ENCODE measurements around the gene HP1BP3.
"Not testable (repeated sequence)": the region's sequence is repeated elsewhere in the genome, so short reads cannot be mapped to it uniquely, and the experiment has no call there.

The HP1BP3 gene

GRCh38 chr1:20787029-20787839 lies at the start of gene HP1BP3:
HP1BP3 (minus strand) TSS chr1:20787307; CDS start chr1:20780440, 6,867 bp downstream.
- peak in 13 of 14 donors; percentile 20 to 92 (median 80) for DNase-seq

- no peak for DNase-seq
Measured at GRCh38 chr1:20836230-20836629, 49.1 kb upstream of the HP1BP3 start.

GRCh38 chr1:20834780-20835179 lies 47.7 kb upstream of the HP1BP3 start:
- DNase-seq = no peak

GRCh38 chr1:20834192-20834591 lies 47.1 kb upstream of the HP1BP3 start:
- no peak for DNase-seq

GRCh38 chr1:20830378-20830777 lies 43.3 kb upstream of the HP1BP3 start:
- DNase-seq = no peak

- DNase-seq = no peak
Measured at GRCh38 chr1:20829946-20830345, 42.8 kb upstream of the HP1BP3 start.

GRCh38 chr1:20829531-20829930 lies 42.4 kb upstream of the HP1BP3 start:
- DNase-seq = no peak

- DNase-seq = no peak
Measured at GRCh38 chr1:20823845-20824244, 36.7 kb upstream of the HP1BP3 start.

GRCh38 chr1:20821466-20821865 lies 34.4 kb upstream of the HP1BP3 start:
- no peak for DNase-seq

GRCh38 chr1:20819818-20820217 lies 32.7 kb upstream of the HP1BP3 start:
- no peak for DNase-seq

- DNase-seq = no peak
Measured at GRCh38 chr1:20814534-20814871, 27.4 kb upstream of the HP1BP3 start.

- DNase-seq = no peak
Measured at GRCh38 chr1:20811916-20812315, 24.8 kb upstream of the HP1BP3 start.

- no peak for DNase-seq
Measured at GRCh38 chr1:20793236-20793635, 6.1 kb upstream of the HP1BP3 start.

GRCh38 chr1:20792196-20792595 lies 5.1 kb upstream of the HP1BP3 start:
- DNase-seq = no peak

- DNase-seq = no peak
Measured at GRCh38 chr1:20790785-20791184, 3.7 kb upstream of the HP1BP3 start.

GRCh38 chr1:20789598-20789997 lies 2.5 kb upstream of the HP1BP3 start:
- not testable (repeated sequence) for DNase-seq

- DNase-seq = no peak
Measured at GRCh38 chr1:20787840-20788795, 1.0 kb upstream of the HP1BP3 start.

- peak; percentile 58 to 99 (median 92) for DNase-seq
Measured at GRCh38 chr1:20786253-20787028, 666 bp downstream of the HP1BP3 start.

- peak in 3 of 14 donors; percentile 48 to 57 (median 54) for DNase-seq
Measured at GRCh38 chr1:20785907-20786252, 1.2 kb downstream of the HP1BP3 start.

- DNase-seq = no peak
Measured at GRCh38 chr1:20775700-20776099, 11.4 kb downstream of the HP1BP3 start.

GRCh38 chr1:20771780-20772179 lies 15.3 kb downstream of the HP1BP3 start:
- no peak for DNase-seq

GRCh38 chr1:20770314-20771087 lies 16.6 kb downstream of the HP1BP3 start:
- no peak for DNase-seq
